Measurements from ENCODE around the gene GPC6.

GPC6 gene

DNA sequence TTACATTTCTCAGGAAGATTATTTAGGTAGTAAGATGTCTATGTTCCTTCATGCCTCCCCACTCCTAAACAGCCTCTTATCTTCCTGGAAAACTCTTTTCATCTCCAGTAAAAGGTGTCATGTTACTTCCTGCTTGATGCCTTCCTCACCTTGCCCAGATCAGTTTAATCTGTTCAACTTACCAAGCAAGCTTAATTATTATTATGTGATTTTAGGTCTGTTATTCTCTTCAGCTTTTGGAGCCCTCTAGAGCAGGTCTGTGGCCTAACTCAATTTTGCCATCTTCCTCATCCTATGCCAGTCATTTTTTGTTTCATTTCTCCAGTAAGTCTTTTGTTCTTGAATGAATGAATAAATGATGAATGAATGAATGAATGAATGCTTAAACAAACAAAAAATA is 724.5 kb downstream of the GPC6 start:
- peak; percentile 71 for DNase-seq

DNA sequence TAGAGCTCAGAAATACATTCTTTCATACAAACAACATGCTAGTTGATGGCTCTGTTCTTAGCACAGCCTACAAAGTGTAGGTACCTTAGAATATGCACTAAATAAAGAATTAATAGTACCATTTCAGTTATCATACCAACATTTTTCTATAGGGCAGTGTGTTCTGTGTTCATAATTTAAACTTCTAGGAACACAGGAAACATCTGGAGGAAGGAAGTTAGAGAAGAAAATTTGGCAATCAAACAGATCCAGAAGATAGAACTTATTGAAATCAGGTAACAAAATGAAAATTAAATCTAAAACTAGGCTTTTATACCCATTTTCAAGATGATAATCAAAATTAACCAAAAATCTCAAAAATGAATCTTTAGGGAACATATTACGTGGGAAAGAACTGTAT is 725.3 kb downstream of the GPC6 start:
- no peak for DNase-seq

DNA sequence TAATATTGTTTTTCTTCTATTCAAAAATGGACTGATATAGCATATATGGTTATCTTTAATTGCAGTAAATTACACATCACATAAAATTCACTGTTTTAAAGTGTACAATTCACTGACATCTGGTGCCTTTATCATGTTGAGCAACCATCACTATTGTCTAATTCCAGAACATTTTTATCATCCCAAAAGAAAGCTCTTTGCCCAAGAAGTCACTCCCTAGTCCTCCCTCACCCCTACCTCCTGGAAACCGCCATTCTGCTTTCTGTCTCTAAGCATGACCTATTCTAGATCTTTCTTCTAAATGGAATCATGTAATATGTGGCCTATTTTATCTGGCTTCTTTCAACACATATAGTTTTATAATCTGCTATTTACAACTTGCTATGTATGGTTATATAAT is 727.2 kb downstream of the GPC6 start:
- peak; percentile 26 for DNase-seq

DNA sequence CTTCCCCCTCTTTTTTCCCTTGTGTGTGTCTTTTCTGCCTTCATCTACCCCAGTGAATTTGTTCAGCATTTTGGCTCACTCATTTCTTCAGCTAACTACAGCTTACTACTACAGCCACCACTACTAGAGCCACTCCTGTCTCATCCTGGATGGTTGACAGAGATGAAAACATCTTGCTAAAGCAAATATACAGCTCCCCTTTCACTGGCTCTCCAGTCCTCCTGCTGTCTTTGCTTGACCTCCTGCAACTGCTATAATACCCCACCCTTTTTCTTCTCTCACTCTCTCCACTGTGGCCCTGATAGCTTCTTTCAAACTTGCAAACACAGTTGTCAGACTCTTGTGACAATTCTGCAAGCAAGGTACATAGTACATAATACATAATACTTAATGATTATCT is 729.3 kb downstream of the GPC6 start:
- peak; percentile 93 for DNase-seq

DNA sequence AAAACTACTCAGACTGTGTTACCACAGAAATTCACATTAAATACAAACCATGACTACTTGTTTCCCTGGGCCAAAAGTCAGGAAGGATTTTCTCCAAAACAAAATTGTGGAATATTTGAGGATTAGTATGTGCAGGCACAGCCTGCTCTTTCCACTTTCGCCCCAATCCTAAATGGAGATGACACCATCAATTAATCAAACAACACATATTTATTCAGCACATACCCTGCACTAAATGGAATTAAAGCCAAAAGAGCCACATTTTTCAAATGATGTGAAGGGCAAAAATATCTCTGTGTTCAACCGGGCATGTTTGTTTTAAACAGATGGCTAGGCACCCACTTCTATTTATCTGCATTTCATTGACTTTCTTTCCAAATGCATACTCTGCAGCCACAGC is 729.8 kb downstream of the GPC6 start:
- peak; percentile 73 for DNase-seq

DNA sequence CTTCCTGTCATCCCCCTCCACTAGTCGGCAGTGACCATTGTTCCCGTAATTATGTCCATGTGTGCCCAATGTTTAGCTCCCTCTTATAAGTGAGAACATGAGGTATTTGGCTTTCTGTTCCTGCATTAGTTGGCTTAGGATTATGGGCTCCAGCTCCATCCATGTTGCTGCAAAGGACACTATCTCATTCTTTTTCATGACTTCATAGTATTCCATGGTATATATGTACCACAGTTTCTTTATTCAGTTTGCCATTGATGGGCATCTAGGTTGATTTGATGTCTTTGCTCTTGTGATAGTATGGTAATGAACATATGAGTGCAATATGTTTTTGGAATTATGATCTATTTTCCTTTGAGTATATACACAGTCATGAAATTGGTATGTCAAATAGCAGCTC is 730.8 kb downstream of the GPC6 start:
- DNase-seq = no peak

DNA sequence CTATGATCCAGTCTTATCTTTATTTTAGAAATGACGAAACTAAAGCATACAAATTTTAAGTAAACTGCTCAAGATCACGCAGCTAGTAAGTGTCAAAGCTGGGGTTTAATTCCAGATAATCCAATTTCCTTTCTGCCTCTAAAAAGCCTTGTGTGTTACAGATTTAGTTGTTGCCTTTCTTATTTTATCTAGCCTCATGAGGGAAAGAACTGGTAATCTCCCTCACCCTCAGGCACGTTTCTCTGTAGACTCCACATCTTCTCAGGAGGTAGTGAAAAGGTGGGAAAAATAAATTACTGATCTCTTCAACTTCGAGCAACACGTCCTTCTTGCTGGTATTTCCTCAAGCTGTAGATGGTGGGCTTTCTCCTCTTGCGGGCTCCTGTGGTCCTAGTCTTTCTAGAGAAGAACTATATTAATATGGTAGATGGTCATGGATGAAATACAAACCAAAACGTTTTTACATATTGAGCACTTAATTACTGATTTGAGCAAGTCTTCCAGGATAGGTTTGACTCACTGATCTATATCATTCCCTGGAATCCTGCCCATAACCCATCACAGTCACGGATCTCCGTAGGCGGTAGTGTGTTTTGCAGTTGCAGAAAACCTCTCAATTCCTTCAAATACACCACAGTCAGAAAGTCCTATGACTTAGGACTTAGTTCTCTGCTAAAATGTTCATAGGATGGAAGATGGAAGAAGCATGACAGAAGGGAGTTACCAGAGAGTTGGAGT is 733.4 kb downstream of the GPC6 start:
- no peak for DNase-seq

DNA sequence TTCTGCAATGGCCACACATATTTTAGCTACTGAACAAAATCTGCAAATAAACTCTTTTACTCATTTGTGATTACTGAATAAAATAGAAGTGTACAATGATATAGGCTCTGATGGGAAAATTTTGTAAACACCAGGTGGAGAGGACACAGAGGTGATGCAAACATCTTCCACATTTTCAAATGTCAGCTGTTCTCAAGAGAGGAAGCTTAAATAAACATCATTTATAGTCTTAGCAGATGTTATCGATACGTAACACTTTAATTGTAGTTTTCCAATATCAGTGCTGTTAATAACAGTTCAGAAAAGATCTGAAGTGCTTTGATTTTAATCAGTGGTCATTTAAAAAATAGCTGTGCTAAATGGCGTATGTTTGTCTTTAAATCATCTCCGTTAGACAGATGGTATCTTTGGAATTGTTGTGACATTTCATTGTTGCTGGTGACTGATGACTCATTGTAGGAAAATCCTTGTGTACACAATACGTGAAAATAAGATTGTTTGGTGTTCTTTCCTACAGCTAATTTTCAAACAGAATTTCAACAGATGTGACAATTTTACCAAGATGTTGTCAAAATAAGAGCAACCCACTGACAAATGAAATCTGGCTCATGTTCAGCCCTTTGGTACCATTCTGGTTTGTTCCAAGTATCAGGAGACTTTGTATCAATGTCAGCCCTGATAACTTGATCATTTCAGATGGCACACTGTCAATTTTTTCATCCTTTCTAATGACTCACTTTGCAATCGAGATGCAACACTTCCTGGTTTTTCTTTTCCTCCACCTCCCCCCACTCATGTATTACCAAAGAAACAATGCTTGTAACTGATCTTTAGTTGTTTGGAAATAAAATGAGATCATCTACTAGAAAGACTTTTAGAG is 736.9 kb downstream of the GPC6 start:
- peak; percentile 96 for DNase-seq

DNA sequence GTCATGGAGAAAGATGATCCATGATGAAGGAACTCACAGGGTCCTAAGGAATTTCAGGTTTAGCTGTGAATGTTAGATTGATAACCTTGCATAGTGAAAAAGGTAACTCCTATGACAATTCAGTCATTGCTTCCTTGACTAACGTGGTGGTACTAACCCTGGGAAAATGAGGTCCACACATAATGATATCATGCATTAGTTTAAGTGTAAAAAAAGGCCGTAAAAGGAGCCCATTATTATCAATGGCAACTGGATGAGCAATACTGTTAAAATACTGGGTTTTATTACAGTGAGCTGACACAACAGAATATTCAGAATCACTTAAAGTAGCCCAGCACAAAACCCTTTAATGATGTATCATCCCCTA is 737.5 kb downstream of the GPC6 start:
- no peak for DNase-seq

DNA sequence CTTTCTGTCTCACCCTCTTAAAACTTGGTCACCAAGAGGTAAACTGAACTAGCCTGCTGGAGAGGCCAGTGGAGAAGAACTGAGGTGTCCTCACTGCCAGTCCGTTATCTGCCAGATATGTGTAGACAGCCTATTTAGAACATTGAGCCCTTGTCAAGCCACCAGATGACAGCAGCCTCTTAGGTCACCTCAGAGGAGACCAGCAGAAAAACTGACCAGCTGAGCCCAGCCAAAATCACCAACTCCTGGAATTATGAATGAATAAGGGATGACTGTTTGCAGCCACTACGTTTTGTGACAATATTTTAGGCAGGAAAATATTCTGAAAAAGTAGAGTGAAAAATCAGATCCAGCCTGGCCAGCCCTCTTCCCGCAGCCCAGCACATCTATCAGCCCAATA is 739.0 kb downstream of the GPC6 start:
- no peak for DNase-seq

DNA sequence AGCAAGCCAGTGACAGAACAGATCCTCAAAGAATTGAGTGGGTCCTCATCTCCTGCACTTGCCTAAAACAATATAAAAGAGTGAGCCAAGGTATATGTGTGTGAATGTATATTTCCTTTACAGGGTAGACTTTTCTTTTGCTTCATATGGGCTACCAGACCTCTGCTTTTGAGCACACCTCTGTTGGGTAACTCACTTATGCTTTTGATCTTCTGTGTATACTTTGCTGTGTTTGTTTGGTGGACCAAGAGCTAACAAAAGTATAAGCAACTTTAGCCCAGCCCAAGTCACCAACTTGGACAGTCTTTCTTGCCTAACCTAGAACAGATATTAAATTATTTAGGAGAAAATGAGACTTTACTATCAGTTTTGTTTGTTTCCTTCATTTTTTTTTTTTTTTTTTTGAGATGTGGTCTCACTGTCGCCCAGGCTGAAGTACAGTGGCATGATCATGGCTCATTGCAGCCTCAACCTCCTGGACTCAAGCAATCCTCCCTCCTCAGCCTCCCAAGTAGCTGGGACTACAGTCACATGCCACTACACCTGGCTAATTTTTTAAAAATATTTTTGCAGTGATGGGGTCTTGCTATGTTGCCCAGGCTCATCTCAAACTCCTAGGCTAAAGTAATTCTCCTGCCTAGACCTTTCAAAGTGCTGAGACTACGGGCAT is 739.8 kb downstream of the GPC6 start:
- no peak for DNase-seq

DNA sequence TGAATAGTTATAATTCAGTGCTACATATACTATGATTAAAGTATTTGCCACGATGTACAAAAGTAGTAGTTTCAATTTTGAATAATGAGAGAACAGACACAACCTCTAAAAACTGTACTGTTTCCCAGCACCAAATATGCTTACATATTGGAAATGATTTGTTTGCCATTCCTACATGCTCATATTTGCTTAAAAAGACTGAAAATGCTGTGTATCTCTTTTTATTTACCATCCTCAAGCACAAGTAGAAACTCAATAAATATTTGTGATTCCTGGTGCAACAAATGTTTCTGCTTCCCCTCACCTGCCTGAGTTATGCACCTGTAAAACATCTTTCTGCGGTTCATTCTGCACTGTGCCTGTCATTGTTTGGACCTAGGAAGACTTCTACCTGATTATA is 740.7 kb downstream of the GPC6 start:
- no peak for DNase-seq

DNA sequence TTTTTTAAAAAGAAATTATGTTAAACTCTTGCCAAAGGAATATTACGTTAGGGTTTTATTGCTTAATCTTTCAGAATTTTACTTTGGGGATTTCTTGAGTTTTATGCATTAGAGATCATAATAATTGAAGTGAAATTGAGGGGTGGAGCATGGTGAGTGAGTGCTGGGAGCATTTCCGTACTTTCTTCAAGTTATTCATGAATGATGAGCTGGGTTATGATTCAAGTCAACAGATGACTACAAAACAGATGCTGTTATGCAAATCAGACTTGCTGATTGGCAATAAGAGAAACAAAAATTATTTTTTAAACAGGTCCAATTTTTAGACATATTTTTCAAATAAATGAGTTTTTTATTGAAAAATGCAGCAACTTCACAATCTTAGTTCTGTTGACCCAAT is 748.6 kb downstream of the GPC6 start:
- DNase-seq = no peak

DNA sequence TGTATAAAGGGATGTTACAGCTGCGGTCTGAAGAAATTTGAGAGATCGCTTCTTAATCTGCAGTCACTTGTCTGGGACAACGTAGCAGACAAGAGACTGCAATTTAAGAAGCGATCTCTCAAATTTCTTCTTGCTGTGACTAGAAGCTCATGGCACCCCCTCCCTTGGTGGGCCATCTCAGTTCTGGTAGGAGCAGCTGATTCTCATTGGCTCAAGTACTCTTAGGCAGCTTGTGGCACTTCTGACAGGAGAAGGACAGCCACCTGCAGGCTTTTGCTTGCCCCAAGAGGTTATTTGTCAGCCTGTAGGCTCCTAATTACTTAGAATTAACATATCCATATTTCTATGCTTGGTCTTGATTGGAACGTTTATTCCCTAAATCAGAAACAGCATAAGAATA is 749.9 kb downstream of the GPC6 start:
- DNase-seq = peak; percentile 66

DNA sequence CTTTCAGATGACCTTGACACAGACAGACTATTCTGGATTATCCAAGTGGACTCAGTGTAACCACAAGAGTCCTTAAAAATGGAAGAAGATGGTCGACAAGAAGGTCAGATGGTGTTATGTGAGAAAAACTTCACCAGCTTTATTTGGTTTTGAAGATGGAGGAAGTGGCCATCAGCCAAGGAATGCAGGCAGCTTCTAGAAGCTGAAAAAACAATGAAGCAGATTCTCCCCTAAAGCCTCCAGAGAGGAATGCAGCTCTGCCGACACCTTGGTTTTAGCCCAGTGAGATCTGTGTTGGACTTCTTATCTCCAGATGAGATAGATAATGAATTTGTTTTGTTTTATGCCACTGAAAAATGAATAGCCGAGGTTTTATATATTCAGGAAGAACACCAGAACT is 751.4 kb downstream of the GPC6 start:
- DNase-seq = no peak

DNA sequence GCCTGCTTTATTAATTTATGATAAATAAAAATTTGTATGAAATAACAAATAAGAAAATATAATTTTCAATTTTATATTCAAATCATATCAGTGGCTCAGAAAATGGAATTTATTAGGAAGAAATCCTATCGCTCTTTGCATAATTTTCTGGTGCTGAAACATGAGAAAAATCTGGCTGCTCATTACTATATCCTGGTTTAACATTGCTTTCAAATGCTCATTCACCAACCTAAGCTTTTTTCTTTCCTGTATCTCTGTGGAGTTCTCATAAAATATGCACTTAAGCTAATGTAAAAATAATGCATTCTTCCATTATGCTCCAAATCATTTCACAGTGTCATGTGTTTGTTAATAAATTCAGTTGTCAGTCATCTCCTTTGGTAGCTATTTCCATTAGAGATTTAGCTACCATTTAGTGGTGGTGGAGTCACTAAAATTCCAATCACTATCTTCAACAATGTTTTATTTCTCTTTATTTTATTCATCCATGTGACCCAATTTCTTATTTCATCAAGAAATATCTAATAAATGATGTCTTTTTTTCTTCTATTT is 754.9 kb downstream of the GPC6 start:
- no peak for DNase-seq

DNA sequence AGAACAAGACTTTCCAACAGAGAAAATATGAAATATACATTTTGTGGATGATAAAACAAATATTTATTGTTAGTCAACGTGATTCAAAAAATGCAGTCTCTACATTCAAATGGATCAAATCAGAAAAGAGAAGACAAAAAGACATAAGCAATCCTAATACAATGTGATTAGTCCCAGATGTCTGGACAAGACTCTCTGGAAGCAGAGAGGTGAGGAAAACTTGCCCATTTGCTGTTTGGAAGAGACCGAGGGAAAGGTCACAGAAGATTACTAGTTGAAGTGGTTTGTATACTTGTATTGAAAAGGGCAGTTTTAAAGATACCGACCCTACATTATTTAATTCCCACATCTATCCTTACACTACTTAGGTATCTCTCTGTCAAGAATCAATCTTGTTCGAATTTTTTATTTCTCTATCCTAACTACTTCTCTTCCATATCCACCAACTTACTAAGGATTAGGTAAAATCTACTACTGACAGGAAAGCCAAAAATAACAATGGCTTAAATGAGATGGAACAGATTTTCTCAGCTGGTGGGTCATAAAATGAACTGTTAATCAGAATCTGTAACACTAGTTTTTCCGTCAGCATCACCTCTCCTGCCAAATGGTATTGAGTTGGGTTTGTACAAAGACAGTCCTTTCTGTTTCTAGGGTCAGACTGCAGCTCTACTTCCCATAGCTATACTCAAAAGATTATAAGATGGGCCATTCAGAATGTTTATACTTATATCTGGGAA is 755.7 kb downstream of the GPC6 start:
- peak; percentile 44 for DNase-seq

DNA sequence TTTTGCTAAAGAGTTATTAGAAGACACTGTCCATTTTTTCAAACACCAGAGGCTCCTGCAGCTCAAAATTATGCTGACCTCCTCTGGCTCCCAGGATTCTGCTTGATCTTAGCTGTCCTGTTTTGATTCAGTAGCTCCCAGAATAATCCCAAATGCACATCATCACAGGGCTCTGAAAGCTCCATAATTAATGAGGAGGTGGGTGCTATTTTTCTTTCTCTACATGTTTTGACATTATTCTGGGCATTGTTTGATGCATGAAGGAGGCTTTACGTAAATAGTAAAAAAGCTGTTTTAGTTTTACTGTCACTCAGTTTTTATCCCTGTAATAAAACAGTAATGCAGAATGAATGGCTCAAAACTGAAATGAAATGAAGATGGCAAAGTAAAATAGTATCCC is 757.4 kb downstream of the GPC6 start:
- DNase-seq = peak; percentile 47

DNA sequence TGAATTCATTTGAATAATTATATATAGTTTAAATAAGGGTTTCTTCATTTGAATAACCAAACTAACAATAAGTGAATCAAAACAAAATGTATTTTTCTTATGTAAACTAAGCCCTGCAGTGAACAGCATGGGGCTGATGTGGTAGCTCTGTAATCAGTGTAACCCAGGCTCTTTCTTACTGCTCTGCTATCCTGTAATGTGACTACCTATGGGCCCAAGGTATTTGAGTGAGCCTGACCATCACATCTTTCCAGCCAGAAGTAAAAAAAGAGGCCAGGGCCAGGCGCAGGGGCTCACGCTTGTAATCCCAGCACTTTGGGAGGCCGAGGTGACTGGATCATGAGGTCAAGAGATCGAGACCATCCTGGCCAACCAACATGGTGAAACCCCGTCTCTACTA is 758.3 kb downstream of the GPC6 start:
- peak; percentile 86 for DNase-seq

DNA sequence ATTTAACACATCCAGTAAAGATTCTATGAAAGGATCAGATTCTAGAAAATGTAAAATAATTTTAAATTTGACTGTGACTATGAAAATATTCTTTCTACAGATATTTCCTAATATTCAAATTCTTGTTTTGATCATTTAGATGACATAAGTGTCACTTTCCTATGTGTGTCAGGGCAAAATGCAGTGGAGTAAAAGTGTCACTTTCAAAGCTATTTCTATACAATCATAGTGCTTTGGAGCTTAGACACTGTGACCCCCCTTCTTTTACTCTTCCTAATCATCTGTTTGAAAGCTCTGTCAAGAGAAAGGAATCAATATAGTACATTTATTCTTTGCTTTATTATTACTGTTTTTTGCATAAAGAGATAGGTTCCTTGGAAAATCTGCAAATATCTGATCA is 760.9 kb downstream of the GPC6 start:
- DNase-seq = no peak

DNA sequence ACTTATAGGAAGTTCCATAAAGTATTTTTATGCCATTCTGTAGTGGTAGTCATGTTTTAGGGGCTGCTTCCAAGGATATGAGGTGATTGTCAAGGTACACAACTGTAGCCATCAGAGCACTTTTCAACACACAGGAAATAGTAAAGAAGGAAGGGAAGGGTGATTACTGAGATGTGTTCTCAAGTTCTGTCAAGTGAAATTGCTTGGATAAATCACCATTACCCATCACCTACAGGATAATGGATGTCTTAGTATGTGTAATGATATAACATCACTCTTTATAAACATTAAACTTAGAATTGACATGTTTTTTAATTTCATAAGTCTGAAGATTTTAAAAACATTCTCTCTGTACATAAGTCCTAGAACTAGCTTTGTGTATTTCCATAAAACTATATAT is 765.0 kb downstream of the GPC6 start:
- DNase-seq = peak; percentile 36

DNA sequence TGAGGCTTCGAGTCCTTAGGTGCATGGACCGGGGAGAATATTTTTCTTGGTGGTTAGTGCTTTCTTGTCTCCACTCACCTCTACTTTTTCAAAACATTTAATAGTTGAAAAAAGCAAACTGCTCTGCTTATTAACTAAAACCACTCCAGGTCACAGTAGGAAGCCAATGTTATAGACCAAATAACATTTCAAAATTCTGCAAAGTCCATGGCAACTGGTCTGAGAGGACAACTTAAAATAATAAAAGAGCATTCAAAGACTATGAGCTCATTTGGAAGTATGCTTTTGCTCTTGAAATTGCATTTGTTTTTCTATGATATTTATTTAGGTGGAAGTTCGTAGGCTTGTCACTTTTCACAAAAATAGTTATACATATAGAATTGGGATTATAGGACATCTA is 769.9 kb downstream of the GPC6 start:
- no peak for DNase-seq

DNA sequence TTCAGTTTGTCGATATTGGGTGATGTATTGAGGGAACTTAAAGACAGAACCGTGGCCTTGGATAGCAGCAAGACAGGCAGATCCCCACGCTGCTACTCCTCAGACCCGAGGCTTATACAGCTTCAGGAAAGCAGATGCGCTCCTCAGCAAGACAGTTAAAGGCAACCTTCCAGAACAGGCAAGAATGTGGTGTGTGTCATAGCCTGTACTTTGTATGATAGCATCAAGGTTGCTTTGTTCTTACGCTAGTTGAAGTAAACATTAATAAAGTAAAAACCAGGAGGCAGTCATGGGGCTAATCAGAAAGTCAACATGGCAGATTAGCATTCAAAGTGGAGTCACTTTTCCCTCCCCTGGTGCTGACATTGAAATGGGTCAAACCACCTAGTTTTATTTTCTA is 779.7 kb downstream of the GPC6 start:
- no peak for DNase-seq

All from NCI-H69 (cell line).